Hepatocyte (in vitro differentiated cells): Measurements from ENCODE around the gene HOXD10. TPM values are rescaled to one million over a fixed set of nuclear protein-coding genes. Genes with fewer than 3 reads are reported as not detected.
A peak's percentile ranks its signal among the peaks of the same experiment; 100 is the strongest.

Experiments used
- DNase-seq: peaks from one replicate; pipeline ENCODE4 v3.0.0-alpha.2; 2016; ENCODE audit warnings: low spot score
- H2AFZ ChIP-seq: fragments of 200-600 bp; sonication (generic); 2 replicates; pipeline ENCODE4 v1.6.0; 2016; ENCODE audit warnings: antibody characterized with exemption, mild to moderate bottlenecking
- H3K27ac ChIP-seq: fragments of 200-600 bp; sonication (generic); 2 replicates; pipeline ENCODE4 v1.5.1; 2016; ENCODE audit warnings: mild to moderate bottlenecking
- H3K27me3 ChIP-seq: fragments of 200-600 bp; sonication (generic); 2 replicates; pipeline ENCODE4 v1.6.1; 2016
- H3K36me3 ChIP-seq: fragments of 200-600 bp; sonication (generic); replicated peaks from 2 replicates; pipeline ENCODE4 v1.5.1; 2016; ENCODE audit warnings: low read depth; ENCODE audit not compliant: insufficient read depth
- H3K4me1 ChIP-seq: fragments of 200-600 bp; sonication (generic); 2 replicates; pipeline ENCODE4 v1.5.1; 2016; ENCODE audit warnings: mild to moderate bottlenecking, moderate library complexity; ENCODE audit not compliant: insufficient read depth
- H3K4me2 ChIP-seq: fragments of 200-600 bp; sonication (generic); 2 replicates; pipeline ENCODE4 v1.6.0; 2016
- H3K4me3 ChIP-seq: fragments of 200-600 bp; sonication (generic); 2 replicates; pipeline ENCODE4 v1.5.1; 2016; ENCODE audit warnings: mild to moderate bottlenecking
- H3K79me2 ChIP-seq: fragments of 200-600 bp; sonication (generic); 2 replicates; pipeline ENCODE4 v1.6.0; 2017; ENCODE audit warnings: mild to moderate bottlenecking
- H3K9me2 ChIP-seq: fragments of 200-600 bp; sonication (generic); replicated peaks from 2 replicates; pipeline ENCODE4 v1.6.0; 2017; ENCODE audit warnings: mild to moderate bottlenecking; ENCODE audit not compliant: insufficient read depth
- H3K9me3 ChIP-seq: fragments of 200-600 bp; sonication (generic); 2 replicates; pipeline ENCODE4 v1.5.1; 2016; ENCODE audit warnings: low read depth, mild to moderate bottlenecking
- H4K20me1 ChIP-seq: fragments of 200-600 bp; sonication (generic); 2 replicates; pipeline ENCODE4 v1.6.0; 2016; ENCODE audit warnings: mild to moderate bottlenecking; ENCODE audit not compliant: insufficient read depth, poor library complexity, severe bottlenecking
- CTCF ChIP-seq: fragments of 200-600 bp; sonication (generic); IDR thresholded peaks from 2 replicates; pipeline ENCODE4 v1.5.1; 2016; ENCODE audit warnings: antibody characterized with exemption, mild to moderate bottlenecking; ENCODE audit not compliant: poor library complexity
- EZH2 ChIP-seq: fragments of 200-600 bp; sonication (generic); IDR thresholded peaks from 2 replicates; pipeline ENCODE4 v1.6.1; 2016; ENCODE audit warnings: antibody characterized with exemption, mild to moderate bottlenecking, borderline replicate concordance
- EZH2phosphoT487 ChIP-seq: fragments of 200-600 bp; sonication (generic); IDR thresholded peaks from one replicate; pipeline ENCODE4 v1.6.1; 2018; ENCODE audit warnings: antibody characterized with exemption, mild to moderate bottlenecking, low read depth, moderate library complexity; ENCODE audit not compliant: unreplicated experiment, severe bottlenecking
- WGBS: methylation state at CpG from one replicate; pipeline ENCODE4 v1.1.6; 2016; ENCODE audit warnings: low lambda C conversion rate; ENCODE audit errors: missing lambda C conversion rate; 5-methylcytosine and 5-hydroxymethylcytosine counted together
- polyA plus RNA-seq: library from polyadenylated mRNA; unstranded; fragments of >200 nt; fragmentation: Nextera tagmentation; extraction: Ambion mirVana; gene quantifications from 2 replicates; pipeline ENCODE4 v1.2.1, GENCODE V29; 2016
- total RNA-seq: library from RNA; depleted of rRNA; stranded (reverse); fragments of >200 nt; gene quantifications from 2 replicates; pipeline ENCODE4 v1.2.3, GENCODE V29; 2014

HOXD10 gene
- total and polyA plus RNA-seq, 2 experiments from 2014 or later: 5.1 to 8.5 TPM

GRCh38 chr2:176140513-176141317 lies 24.1 kb downstream of the HOXD10 start:
- Histone ChIP-seq H2AFZ (peak overlapping the region; percentile 64), H3K27me3 (peaks cover 92% of the 10 kb centered on the region), H3K9me2 (no peaks in the 10 kb centered on the region), H3K36me3 (no peaks in the 10 kb centered on the region), H4K20me1 (no peaks in the 10 kb centered on the region), H3K4me1 (peaks cover 5% of the 10 kb centered on the region), H3K79me2 (no peaks in the 10 kb centered on the region), H3K4me2 (peak overlapping the region; percentile 92), H3K27ac (no peak overlapping the region), H3K9me3 (no peaks in the 10 kb centered on the region), H3K4me3 (peak overlapping the region; percentile 46)
- 14% methylated on average over 24 of the region's 48 CpGs for WGBS
- peak; percentile 84 for DNase-seq
- peak; percentile 85 for TF ChIP-seq CTCF
- no peak for TF ChIP-seq EZH2

- TF ChIP-seq CTCF: no peak
- TF ChIP-seq EZH2phosphoT487: no peak
- TF ChIP-seq EZH2: no peak
- no peak for DNase-seq
- no peaks in the 10 kb centered on the region for H3K79me2 ChIP-seq
- no peaks in the 10 kb centered on the region for H3K9me2 ChIP-seq
- no peak overlapping the region for H3K4me3 ChIP-seq
- H3K4me2 ChIP-seq: no peak overlapping the region
- 89% methylated on average over 2 of the region's 2 CpGs for WGBS
- H3K27me3 ChIP-seq: peaks cover 94% of the 10 kb centered on the region
- no peaks in the 10 kb centered on the region for H4K20me1 ChIP-seq
- H3K4me1 ChIP-seq: peaks cover 3% of the 10 kb centered on the region
- no peaks in the 10 kb centered on the region for H3K9me3 ChIP-seq
- H2AFZ ChIP-seq: no peak overlapping the region
- H3K27ac ChIP-seq: no peak overlapping the region
- no peaks in the 10 kb centered on the region for H3K36me3 ChIP-seq
These were observed 25.7 kb downstream of the HOXD10 start for GRCh38 chr2:176142281-176142680.

GRCh38 chr2:176145085-176145969 lies 28.7 kb downstream of the HOXD10 start:
- no peaks in the 10 kb centered on the region for H4K20me1 ChIP-seq
- peaks cover 1% of the 10 kb centered on the region for H3K4me1 ChIP-seq
- H3K36me3 ChIP-seq: no peaks in the 10 kb centered on the region
- no peak for DNase-seq
- peaks cover 95% of the 10 kb centered on the region for H3K27me3 ChIP-seq
- H3K27ac ChIP-seq: no peak overlapping the region
- no peak overlapping the region for H2AFZ ChIP-seq
- no peaks in the 10 kb centered on the region for H3K9me2 ChIP-seq
- TF ChIP-seq EZH2phosphoT487: no peak
- TF ChIP-seq EZH2: no peak
- TF ChIP-seq CTCF: no peak
- H3K4me2 ChIP-seq: no peak overlapping the region
- H3K9me3 ChIP-seq: no peaks in the 10 kb centered on the region
- 47% methylated on average over 4 of the region's 4 CpGs for WGBS
- no peaks in the 10 kb centered on the region for H3K79me2 ChIP-seq
- H3K4me3 ChIP-seq: no peak overlapping the region
